HG03108 (cell line): ENCODE data around the gene TAF4.
"Not testable (repeated sequence)": the region's sequence is repeated elsewhere in the genome, so short reads cannot be mapped to it uniquely, and the experiment has no call there.

Experiments
- ATAC-seq: cut with Tn5 transposase; IDR thresholded peaks from one replicate; pipeline ENCODE4 v1.9.1; 2021; ENCODE audit warnings: moderate library complexity; ENCODE audit not compliant: unreplicated experiment

TAF4 gene

DNA sequence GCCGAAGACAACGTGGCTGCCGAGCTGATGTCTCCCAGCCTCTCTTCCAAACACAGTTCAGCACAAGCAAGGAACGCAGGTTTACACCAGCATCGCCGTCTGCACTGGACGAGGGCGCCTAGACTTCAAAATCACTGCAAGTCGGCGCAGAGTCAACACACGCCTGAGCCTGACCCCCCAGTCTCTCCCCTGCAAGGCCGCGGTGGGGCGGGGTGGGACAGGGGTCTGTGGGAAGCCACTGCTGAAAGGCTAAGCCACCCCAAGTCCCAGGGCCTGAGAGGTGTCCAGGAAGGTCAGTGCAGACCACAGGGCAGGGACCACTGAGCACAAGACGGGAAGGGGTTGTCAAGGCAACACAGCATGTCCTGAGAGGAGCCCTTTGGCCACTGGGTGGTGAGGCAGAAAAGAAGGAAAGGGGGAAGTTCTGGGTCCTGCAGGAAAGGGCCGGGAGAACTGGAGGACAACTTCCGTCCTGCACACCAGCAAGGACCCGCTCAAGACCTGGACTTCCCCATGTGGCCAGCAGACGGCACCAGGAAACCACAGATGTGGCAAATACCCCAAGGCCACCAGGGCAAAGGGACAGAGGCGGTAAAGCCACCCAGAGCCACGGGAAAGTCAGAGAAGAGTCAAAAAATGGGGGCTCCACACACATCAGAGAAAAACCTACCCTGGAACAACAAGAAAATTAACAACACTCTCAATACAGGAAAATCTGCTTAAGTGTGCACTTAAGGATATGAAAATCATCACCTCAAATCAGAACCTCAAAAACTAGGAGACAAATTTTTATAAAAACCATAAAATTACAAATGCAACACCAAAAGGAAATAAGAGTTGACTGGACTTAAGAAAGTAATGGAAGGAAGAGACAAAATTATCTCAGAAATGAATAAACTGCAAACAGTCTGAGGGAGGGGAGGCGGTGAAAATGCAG lies 84.8 kb downstream of the TAF4 start:
- no peak for ATAC-seq

DNA sequence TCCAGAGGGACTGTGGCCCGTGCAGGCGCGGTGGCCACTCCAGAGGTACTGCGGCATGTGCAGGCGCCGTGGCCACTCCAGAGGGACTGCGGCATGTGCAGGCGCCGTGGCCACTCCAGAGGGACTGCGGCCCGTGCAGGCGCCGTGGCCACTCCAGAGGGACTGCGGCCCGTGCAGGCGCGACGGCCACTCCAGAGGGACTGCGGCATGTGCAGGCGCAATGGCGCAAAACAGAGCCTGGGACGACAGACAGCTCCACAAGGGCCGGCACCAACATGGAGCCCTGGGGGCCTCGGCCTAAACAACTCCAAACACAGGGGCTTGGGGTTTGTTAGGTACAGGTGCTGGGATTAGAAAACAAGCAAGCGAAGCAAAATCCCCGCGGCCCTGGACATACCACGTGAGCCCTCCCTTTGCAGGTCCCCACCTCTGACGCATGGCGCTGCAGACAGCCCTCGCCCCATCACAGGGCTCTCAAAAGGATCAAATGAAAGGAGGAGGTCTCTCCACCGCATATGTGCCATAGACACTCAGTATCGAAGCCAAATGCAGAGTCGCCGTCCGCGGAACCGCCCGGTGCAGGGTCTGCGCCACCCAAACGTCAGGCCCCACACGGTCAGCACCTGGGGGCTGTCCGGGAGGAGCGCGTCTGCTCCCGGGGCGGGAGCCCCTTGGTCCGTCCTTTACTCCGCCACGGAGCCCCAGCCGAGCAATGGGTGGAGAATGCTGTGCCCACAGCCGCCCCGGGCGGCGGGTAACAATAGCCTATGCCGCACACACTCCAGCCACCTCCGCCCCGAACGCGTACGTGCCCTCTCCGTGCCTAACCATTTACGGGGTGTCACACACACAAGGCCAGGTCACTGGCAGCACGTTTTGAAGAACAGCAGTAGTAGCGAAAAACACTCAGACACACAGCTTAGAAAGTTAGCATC lies 85.7 kb downstream of the TAF4 start:
- no peak for ATAC-seq

DNA sequence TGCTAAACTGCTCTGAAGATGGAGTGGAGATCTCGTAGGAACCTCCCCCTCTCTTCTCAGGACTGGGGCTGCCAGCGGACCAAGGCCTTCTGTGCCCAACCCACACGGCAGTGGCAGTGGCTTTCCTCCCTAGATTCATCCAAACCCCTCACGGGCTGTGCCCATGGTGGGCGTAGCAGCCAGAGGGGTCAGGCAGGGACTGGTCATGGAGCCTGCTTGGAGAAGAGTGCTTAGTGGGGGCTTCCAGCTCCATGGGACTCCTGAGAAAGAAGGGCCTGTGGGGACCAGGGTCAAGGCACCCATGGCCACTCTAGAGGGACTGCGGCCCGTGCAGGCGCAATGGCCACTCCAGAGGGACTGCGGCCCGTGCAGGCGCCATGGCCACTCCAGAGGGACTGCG lies 86.6 kb downstream of the TAF4 start:
- no peak for ATAC-seq

DNA sequence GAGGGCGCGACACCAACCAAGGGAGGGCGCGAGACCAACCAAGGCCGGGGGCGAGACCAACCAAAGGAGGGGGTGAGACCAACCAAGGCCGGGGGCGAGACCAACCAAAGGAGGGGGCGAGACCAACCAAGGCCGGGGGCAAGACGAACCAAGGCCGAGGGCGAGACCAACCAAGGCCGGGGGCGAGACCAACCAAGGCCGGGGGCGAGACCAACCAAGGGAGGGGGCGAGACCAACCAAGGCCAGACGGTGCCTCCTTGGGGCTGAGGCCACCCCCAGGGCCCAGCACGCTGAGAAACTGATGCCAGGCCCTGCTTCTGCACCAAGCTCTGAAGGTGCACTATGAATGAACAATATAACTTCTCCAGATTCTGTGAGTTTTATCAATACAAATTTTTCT lies 87.2 kb downstream of the TAF4 start:
- ATAC-seq, result no peak

DNA sequence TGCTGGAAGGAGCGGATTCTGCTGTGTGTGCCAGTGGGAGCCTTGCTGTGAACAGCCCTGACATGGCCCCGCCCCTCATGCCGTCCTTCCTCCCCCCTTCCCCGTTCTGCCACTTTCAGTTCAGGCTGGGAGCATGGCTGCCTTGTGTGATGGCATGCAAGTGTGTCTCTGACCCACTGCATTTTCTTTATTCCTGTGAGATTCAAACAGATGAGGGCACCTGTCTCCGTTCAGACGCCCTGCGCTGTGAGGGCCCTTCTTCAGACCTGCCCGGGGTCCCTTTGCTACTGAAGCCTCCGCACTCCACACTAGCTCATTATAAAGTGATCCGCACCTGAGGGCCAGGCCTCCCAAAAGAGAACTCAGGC lies 88.3 kb downstream of the TAF4 start:
- ATAC-seq, result no peak

DNA sequence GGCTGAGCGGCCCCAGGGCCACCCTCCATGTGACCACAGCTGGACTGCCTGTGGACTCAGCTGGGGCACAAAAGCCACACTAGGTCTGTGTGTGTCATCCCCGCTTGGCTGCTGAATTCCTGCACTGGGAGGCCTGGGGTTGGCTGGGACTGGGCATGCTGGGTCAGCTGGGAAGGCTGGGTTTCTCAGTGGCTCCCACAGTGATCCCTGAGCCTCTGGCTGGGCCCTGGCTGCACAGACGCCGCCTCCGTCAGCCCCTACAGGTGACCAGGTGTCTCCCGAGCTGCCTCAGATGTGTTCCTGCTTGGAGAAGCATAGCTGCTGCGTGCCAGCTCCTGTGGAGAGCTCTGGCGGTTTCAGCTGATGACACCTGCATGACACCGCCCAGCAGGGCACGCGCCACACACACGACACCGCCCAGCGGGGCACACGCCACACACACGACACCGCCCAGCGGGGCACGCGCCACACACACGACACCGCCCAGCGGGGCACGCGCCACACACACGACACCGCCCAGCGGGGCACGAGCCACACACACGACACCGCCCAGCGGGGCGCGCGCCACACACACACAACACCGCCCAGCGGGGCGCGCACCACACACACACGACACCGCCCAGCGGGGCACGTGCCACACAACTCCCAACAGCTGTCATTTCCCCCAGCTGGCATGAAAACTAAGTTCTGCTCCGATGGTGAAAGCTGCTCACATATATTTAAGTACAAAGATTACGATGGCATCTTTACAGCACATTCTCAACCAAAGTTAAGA lies 88.8 kb downstream of the TAF4 start:
- ATAC-seq, result no peak

DNA sequence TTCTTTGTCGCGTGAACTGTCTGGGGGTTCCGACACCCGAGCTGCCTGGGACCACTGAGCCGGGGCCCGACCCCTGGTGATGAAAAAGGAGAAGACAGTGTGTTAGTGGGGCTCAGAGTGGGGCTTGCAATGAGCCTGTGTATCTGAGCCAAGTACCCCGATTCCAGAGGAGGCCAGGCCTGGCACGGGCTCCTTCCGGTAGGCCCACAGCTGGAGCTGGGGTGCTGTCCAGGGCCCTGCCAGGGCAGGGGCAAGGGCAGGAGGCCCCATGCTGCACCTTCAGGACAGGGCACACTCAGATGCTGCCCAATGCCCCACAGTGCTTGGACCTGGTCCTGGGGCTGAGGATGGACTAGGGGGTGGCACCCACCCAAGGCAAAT lies 89.4 kb downstream of the TAF4 start:
- ATAC-seq, result no peak

DNA sequence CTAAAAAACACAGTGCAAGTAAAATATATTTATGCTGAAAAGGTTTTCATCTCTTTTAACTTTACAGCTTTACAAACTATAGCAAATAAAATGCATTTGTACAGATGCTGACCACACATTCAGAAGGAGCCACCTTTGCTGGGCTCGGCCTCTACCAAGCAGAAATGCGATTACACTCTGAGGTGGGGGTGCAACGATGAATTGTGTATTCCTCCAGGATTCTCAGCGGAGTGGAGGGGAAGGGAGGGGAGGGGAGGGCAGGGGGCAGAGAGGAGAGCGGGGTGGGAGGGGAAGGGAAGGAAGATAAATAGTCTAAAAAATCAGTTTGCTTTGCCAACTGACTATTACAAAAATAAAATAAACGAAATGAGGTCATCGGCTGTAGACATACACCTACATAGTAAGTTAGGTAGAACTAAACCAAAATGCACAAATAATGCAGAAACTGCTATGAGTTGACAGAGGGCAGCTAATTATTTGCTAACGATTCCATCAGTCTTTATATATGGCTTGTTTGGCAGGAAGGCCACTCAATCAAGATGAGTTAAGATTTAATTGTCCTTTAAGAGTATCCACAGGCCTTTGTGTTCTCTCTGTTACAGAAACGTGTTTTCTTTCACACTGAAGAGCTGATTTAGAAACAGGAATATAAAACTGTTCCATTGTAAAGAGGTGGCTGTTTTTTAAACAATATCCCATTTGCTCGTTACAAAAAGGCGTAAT lies 90.1 kb downstream of the TAF4 start:
- no peak for ATAC-seq

DNA sequence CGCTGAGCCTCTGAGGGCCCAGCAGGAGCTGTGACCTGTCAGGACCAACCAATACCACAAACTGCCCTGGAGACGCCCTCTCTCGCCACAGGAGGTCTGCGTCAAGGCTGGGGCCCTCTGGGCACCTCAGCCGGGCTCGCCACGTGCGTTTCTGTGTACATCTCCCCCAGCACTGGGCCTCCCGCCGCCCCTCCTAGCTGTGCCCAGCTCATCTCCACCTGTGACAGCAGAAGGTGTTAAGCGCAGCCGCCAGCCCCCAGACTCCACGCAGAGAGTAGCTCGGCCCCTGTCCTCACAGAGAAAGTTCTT lies 91.4 kb downstream of the TAF4 start:
- no peak for ATAC-seq

DNA sequence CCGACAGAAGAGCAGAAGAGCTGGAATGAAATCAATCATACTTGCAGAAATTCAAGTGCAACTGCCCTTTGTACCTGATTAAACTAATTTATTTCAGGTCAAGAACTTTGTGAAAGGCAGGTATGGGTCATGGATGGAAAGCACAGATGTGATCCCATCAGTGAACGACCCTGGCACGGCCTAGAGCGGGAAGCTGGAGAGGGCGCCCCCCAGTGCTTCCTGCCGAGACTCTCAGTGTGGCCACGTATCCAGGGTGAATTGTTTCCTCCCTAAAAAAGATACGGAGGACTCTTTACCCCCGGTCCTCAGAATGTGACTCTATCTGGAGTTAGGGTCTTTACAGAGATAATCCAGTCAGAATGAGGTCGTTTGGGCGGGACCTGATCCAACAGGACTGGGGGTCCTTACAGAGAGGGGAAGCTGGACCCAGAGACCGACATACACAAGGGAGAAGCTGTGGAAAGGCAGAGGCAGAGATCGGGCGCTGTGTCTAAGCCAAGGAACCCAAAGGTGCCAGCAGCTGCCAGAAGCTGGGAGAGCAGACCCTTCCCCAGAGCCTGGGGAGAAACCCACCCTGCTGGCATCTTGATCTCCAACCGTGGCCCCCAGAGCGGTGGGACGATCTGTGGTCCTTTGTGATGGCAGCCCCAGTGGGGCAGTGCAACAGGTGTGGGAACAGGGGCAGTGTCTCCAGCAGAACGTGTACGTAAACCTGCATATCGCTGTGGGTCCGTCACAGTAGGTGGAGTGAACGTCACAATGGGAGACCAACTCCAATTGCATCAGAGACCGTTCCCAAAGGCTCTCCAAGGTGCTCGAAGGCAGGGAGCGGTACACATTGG lies 91.9 kb downstream of the TAF4 start:
- no peak for ATAC-seq

DNA sequence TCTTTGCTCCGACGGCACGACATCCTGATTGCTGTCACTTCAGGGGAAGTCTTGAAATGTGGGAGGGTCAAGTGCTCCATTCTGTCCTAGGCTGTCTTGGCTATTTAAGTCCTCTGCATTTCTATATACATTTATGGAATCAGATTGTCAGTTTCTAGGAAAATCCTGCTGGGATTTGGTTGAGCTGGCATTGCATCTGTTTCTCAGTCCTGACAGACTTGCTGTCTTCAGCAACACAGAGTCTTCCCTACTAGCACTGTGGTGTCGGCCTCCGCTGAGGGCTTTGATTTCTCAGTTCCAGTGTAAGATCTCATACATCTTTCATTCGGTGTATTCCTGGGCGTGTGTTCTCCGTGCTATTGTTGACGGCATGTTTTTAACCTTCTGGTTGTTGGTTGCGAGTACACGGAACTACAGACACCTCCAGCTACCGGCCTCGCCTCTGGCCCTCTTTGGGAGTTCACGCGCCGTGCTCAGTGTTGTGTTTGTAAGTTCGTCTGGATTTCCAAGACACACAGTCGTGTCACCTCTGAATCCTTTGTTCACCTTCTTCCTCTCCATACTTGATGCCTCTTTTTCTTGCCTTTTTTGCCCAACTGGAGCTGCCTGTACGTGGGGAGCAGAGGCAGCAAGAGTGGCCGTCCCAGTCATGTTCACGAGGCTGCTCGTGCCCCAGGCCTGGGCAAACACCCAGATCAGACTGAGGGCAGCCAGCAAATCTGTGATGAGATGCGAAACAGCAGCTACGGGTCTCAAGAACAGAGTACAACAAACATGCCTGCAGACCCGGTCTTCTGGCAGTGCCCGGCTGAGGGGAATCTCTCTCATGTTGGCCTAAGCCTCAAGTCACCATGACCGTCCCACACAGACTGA lies 92.8 kb downstream of the TAF4 start:
- ATAC-seq, result no peak

DNA sequence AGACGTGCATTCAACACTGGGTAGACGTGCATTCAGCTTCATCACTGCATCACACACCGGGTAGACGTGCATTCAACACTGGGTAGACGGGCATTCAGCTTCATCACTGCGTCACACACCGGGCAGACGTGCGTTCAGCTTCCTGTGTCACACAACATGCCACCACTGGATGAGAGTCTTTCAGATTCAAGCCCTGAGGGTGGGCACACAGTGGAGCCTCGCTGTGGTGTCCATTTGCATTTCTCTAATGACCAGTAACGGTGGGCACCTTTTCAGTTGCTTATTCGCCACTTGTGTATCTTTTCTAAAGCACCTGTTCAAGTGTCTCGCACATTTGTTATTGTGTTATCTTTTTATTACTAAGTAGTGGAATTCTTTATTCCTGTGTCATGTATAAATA lies 94.1 kb downstream of the TAF4 start:
- ATAC-seq, result not testable (repeated sequence)

DNA sequence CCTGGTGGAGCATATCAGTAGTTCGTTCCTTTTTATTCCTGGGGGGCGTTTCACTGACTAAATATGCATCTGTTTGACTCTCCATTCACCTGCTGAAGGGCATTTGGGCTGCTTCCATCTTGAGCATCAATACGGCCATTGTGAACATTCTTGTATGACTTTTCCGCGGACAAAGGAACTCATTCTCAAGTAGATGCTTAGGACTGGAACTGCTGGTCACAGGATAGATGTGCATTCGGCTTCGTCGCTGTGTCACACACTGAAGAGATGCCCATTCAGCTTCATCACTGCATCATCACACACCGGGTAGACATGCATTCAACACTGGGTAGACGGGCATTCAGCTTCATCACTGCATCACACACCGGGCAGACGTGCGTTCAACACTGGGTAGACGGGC lies 95.3 kb downstream of the TAF4 start:
- ATAC-seq, result no peak

DNA sequence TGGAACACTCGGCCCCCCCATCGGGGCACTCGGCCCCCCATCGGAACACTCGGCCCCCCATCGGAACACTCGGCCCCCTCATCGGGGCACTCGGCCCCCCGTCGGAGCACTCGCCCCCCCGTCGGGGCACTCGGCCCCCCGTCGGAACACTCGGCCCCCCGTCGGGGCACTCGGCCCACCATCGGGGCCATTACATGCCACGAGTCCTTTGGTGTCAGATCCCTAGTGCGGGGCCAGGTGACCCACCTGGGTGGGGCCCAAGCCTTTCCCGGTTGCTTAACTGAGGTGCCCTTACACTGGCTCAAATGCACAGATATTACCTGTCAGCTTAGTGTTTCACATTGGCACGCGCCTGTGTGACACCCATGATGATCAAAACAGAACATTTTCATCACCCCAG lies 95.9 kb downstream of the TAF4 start:
- ATAC-seq, result no peak

DNA sequence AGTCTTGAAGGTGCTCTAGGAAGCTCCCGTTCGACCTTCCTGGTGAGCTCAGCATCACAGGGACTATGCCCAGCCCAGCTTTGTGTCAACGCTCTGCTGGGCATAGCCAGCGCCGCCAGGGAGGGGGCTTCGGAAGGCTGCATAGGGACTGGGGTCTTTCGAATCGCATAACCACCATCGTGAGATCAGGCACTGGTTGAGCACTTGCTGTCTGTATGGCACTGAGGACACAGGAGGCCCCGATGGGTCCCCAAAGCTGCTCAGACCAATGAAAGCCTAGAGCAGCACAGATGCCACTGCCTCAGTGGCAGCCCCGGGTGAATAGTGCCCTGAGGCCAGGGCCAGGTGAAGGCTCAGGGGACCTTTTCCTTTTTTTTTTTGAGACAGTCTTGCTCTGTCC lies 96.7 kb downstream of the TAF4 start:
- no peak for ATAC-seq

DNA sequence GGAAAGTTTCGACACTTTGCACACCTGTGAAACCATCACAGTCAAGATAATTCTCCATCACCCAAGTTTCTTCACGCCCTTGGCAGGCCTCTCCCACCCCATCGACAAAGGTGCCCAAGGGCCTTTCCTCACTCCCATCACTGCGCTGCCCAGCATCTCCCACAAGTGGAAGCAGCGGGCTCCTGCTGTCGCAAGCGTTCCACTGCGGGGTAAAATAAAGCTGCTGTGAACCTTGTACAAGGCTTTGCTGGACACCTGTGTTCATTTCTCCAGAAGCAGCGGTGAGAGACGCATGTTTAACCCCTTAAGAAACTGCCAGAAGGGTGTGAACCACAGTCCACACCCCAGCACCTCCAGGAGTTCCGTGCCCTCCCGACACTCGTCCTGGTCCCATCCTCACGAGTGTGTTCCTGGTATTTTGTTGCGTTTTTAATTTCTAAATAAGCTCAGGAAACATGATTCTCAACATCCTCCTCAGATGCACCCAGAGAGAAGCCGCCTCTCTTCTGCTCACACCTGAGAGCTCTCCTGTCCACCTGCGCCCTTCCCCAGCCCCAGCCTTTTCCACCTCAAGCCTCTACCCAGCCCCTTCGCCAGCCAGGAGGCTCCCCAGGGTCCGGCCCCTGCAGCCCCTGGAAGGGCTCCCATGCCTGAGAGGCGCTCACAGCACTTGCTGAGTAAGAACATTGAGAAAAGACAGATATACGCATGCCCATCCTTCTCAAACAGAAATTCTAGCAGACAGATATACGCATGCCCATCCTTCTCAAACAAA lies 97.5 kb downstream of the TAF4 start:
- ATAC-seq, result no peak

DNA sequence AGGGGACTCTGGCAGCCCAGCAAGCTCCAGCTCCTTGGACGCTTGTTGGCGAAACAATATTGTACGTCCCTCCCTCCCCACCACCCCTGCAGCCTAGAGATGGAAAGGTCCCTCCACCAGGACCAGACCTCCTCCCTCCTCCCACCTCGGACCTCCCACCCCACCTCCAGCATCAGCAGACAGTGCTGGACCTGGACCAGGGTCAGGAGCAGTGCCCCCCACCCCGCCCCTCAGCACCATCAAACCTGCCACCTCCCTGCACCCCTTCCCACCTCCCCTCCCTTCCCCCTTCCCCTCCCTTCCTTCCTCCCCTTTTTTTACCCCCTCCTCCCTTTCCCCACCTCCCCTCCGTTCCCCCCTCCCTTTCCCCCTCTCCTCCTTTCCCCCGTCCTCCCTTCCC lies 98.4 kb downstream of the TAF4 start:
- no peak for ATAC-seq
